Peyer's patch (tissue), 4 donors: ENCODE measurements around the gene KRTDAP. TPM values are rescaled to one million over a fixed set of nuclear protein-coding genes. Genes with fewer than 3 reads are reported as not detected.
A peak's percentile ranks its signal among the peaks of the same experiment; 100 is the strongest.
"Not testable (repeated sequence)": the region's sequence is repeated elsewhere in the genome, so short reads cannot be mapped to it uniquely, and the experiment has no call there.

Source experiments
- DNase-seq, 3 donors: peaks; one replicate each; pipeline ENCODE4 v3.0.0-alpha.2; 2017 to 2019
- H3K27ac ChIP-seq, 4 donors: fragments of 200-600 bp; sonication (generic); one replicate each; pipeline ENCODE4 v1.5.1; 2016 to 2019
- H3K27me3 ChIP-seq, 2 donors: fragments of 200-600 bp; sonication (generic); one replicate each; pipeline ENCODE4 v1.5.1; 2019
- H3K36me3 ChIP-seq, 3 donors: fragments of 200-600 bp; sonication (generic); one replicate each; pipeline ENCODE4 v1.5.1; 2016 to 2019
- H3K4me1 ChIP-seq, 4 donors: fragments of 200-600 bp; sonication (generic); one replicate each; pipeline ENCODE4 v1.5.1; 2016 to 2019
- H3K4me3 ChIP-seq, 4 donors: fragments of 200-600 bp; sonication (generic); 1 replicate in 3 of 4; 2 replicates in 1 of 4; pipeline ENCODE4 v1.5.1; 2016 to 2019; ENCODE audit warnings: mild to moderate bottlenecking in 1 of 4
- H3K9me3 ChIP-seq, 4 donors: fragments of 200-600 bp; sonication (generic); one replicate each; pipeline ENCODE4 v1.5.1; 2016 to 2019; ENCODE audit warnings: mild to moderate bottlenecking in 1 of 4
- POLR2A ChIP-seq, 2 donors: fragments of 450-650 bp; IDR thresholded peaks; one replicate each; pipeline ENCODE4 v1.5.1; 2017; ENCODE audit warnings: antibody characterized with exemption in 2 of 2, mild to moderate bottlenecking in 2 of 2, moderate library complexity in 2 of 2
- total RNA-seq, 4 donors: library from RNA; depleted of rRNA; stranded (reverse); fragments of >200 nt; gene quantifications; one replicate each; pipeline ENCODE4 v1.1.0, GENCODE V29; 2016
- TF ChIP-seq, protein P1 (sequence below), 6 experiments: fragments of 450-650 bp in 4 of 6; fragments of 200-600 bp in 2 of 6; sonication (generic) in 1 of 6; IDR thresholded peaks; one replicate each; pipeline ENCODE4 v1.5.1; 2017 to 2019; ENCODE audit warnings: antibody characterized with exemption in 6 of 6, mild to moderate bottlenecking in 3 of 6, moderate library complexity in 1 of 6

The KRTDAP gene
- total RNA-seq, 4 donors from 2014 or later, result not detected

DNA sequence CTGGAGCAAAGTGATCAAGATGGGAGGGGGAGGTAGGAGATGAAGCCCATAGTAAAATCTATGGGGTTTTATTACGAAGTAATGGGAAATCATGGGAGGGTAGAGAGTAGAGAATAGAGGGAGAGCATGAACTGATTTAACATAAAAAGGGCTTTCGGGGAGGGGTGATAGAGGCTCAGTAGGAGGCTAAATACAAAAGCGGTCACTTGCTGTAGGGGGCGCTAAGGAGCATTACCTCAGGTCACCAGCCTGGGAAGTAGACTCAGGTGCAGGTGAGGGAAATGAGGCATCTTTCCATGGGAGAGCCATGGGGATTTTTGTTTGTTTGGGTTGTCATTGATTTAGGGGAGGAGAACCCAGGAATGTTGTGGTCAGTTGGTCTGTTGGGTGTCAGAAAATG, 14.1 kb downstream of the KRTDAP start:
- no peaks in the 10 kb centered on the region for H3K4me1 ChIP-seq
- DNase-seq, result no peak
- no peaks in the 10 kb centered on the region for H3K27me3 ChIP-seq
- no peaks in the 10 kb centered on the region for H3K9me3 ChIP-seq
- TF ChIP-seq POLR2A (IDR thresholded peaks at IDR 0.05), result no peak
- TF ChIP-seq, protein P1, sequence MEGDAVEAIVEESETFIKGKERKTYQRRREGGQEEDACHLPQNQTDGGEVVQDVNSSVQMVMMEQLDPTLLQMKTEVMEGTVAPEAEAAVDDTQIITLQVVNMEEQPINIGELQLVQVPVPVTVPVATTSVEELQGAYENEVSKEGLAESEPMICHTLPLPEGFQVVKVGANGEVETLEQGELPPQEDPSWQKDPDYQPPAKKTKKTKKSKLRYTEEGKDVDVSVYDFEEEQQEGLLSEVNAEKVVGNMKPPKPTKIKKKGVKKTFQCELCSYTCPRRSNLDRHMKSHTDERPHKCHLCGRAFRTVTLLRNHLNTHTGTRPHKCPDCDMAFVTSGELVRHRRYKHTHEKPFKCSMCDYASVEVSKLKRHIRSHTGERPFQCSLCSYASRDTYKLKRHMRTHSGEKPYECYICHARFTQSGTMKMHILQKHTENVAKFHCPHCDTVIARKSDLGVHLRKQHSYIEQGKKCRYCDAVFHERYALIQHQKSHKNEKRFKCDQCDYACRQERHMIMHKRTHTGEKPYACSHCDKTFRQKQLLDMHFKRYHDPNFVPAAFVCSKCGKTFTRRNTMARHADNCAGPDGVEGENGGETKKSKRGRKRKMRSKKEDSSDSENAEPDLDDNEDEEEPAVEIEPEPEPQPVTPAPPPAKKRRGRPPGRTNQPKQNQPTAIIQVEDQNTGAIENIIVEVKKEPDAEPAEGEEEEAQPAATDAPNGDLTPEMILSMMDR (IDR thresholded peaks at IDR 0.05), result peak in 1 of 6 experiments; percentile 4
- no peaks in the 10 kb centered on the region for H3K36me3 ChIP-seq
- no peak overlapping the region for H3K27ac ChIP-seq
- H3K4me3 ChIP-seq, result no peak overlapping the region

DNA sequence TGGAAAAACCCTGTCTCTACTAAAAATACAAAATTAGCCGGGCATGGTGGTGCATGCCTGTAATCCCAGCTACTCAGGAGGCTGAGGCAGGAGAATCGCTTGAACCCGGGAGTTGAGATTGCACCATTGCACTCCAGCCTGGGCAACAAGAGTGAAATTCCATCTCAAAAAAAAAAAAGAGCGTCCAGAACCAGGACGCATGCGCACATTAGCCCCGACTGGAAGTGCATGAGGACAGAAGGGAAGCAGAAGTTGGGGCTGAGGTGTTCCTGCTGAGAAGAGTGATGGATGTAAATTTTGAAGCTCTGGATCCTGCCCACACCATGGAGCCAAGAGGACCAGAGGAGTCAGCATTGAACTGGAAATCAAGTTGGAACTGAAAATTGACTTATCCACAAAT, 15.7 kb downstream of the KRTDAP start:
- DNase-seq, H3K9me3 ChIP-seq, H3K4me3 ChIP-seq, H3K27ac ChIP-seq, H3K36me3 ChIP-seq, H3K4me1 ChIP-seq, H3K27me3 ChIP-seq: not testable (repeated sequence)

DNA sequence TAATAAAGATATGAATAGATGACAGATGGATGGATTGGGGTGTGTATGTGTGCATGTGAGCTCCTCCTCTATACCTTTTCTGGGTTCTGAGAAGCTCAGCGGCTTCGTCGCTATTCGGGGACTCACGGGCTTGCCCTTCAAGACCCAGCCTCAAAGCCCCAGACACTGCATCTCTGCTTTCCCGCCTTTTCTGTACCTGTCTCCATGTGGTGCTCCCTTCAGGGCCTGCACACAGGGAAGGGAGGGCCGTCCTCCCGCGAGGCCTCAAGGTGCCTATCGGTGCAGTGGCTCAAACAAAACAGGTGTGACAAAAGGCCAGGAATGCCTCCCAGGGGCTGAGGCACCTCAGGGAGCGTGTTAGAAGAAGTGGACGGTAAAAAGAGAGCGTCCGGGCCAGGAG, 16.2 kb downstream of the KRTDAP start:
- no peak for DNase-seq
- H3K36me3 ChIP-seq, result no peaks in the 10 kb centered on the region
- no peak overlapping the region for H3K27ac ChIP-seq
- TF ChIP-seq, protein P1 (IDR thresholded peaks at IDR 0.05), result no peak
- no peak for TF ChIP-seq POLR2A (IDR thresholded peaks at IDR 0.05)
- H3K27me3 ChIP-seq, result no peaks in the 10 kb centered on the region
- no peaks in the 10 kb centered on the region for H3K9me3 ChIP-seq
- H3K4me3 ChIP-seq, result no peak overlapping the region
- no peaks in the 10 kb centered on the region for H3K4me1 ChIP-seq

DNA sequence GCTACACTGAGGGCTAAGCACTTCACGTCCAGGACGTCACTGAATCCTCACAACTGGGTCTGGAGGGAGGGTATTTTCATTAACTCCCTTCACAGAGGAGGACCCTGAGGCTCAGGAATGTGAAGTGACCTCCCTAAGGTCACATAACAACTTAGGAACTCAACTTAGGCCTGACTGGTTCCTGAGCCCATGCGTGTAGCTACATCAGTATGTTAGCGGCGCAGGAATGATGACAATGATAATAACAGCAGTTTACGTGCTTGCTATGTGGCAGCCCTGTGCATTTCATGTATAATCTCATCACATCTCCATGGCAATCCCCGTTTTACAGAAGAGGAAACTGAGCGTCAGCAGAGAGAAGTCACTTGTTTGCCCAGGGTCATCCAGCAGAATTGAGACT, 18.3 kb downstream of the KRTDAP start:
- H3K4me1 ChIP-seq, result peaks cover 0 to 5% (median 0%) of the 10 kb centered on the region in 4 donors
- H3K27me3 ChIP-seq, result no peaks in the 10 kb centered on the region
- H3K27ac ChIP-seq, result no peak overlapping the region
- H3K9me3 ChIP-seq, result no peaks in the 10 kb centered on the region
- H3K36me3 ChIP-seq, result no peaks in the 10 kb centered on the region
- no peak for DNase-seq
- H3K4me3 ChIP-seq, result no peak overlapping the region
- TF ChIP-seq POLR2A (IDR thresholded peaks at IDR 0.05), result no peak
- TF ChIP-seq, protein P1 (IDR thresholded peaks at IDR 0.05), result no peak

DNA sequence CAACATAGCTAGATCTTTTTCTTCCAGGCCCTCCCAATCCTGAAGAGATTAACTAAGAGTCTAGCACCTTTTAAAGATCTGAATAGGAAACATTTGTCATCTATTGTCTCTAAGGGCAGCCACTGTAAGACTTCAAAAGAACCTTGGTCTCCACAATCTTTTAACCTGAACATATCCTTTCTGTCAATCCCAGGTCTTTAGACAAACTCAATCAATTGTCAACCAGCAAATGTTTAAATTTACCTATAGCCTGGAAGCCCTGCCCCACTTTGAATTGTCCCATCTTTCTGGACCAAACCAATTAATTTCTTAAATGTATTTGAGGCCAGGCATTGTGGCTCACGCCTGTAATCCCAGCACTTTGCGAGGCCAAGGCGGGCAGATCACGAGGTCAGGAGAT, 19.2 kb downstream of the KRTDAP start:
- not testable (repeated sequence) for H3K4me3 ChIP-seq, H3K36me3 ChIP-seq, H3K27ac ChIP-seq, DNase-seq, H3K27me3 ChIP-seq, H3K9me3 ChIP-seq, H3K4me1 ChIP-seq

DNA sequence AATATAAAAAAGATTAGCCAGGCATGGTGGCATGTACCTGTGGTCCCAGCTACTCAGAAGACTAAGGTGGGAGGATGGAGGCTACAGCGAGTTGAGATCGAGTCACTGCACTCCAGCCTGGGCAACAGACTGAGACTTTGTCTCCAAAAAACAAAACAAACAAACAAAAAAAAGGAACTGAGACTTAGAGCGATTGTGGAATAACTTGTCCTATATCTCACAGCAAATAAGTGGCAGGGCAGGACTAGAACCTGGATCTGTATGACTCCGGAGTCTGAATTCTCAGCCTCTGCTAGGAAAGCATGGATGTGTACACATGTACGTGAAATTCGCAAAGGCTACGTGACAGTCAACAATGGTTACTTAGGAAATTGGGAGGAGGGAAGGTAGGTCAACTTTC, 20.1 kb downstream of the KRTDAP start:
- Histone ChIP-seq H3K27ac (no peak overlapping the region), H3K9me3 (no peaks in the 10 kb centered on the region)
- TF ChIP-seq, protein P1 (IDR thresholded peaks at IDR 0.05), result no peak
- no peak for TF ChIP-seq POLR2A (IDR thresholded peaks at IDR 0.05)

DNA sequence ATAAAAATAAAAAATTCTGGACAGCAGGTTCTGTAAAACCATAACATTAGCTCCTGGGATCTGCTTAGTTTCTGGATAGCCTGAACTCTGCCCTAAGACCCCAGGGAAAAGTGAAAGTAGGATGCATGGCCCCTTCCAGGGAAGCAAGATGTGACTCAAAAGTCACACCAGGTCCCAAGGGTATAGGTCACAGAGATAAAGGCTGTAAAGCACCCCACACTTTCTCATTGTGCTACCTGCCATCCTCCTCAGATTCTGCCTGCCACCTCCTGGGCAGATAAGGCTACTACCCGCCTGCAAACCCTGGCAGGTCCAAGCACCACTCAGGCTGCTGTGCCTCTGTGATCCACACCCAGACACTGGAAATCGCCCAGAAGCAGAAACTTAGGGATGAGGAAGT, 21.6 kb downstream of the KRTDAP start:
- Histone ChIP-seq H3K27me3 (no peaks in the 10 kb centered on the region), H3K27ac (no peak overlapping the region), H3K4me1 (peaks cover 0 to 5% (median 0%) of the 10 kb centered on the region in 4 donors), H3K4me3 (no peak overlapping the region), H3K9me3 (no peaks in the 10 kb centered on the region), H3K36me3 (no peaks in the 10 kb centered on the region)
- no peak for TF ChIP-seq POLR2A (IDR thresholded peaks at IDR 0.05)
- TF ChIP-seq, protein P1 (IDR thresholded peaks at IDR 0.05), result peak; percentile 42 to 93 (median 82)
- DNase-seq, result peak; percentile 59 to 88 (median 75)

More for the DNA sequence above, 20.1 kb downstream of the KRTDAP start:
- DNase-seq, result no peak
- H3K4me3 ChIP-seq, result no peak overlapping the region
- H3K27me3 ChIP-seq, result no peaks in the 10 kb centered on the region
- H3K4me1 ChIP-seq, result peaks cover 0 to 5% (median 0%) of the 10 kb centered on the region in 4 donors
- H3K36me3 ChIP-seq, result no peaks in the 10 kb centered on the region
